Measurements from ENCODE around the gene RTN4RL1.

The RTN4RL1 gene

GRCh38 chr17:2065949-2066400, 40.8 kb upstream of the RTN4RL1 start:
- Histone ChIP-seq H3K36me3 (ENCODE audit: control insufficient read depth in 1 of 2, insufficient read depth in 2 of 2, low read length in 2 of 2) (peaks cover 5 to 46% of the 10 kb centered on the region in 2 donors), H3K27me3 (ENCODE audit: control insufficient read depth in 1 of 2, insufficient read depth in 2 of 2, low read length in 2 of 2) (no peaks in the 10 kb centered on the region), H3K27ac (ENCODE audit: low read depth, low read length) (peak overlapping the region; percentile 58), H3K9me3 (ENCODE audit: control insufficient read depth in 1 of 2, low read length in 2 of 2) (no peaks in the 10 kb centered on the region), H3K9ac (ENCODE audit: low read depth in 1 of 2, low read length in 2 of 2) (no peak overlapping the region), H3K4me1 (ENCODE audit: control insufficient read depth in 1 of 2, insufficient read depth in 2 of 2, low read length in 2 of 2) (peaks cover 56 to 75% of the 10 kb centered on the region in 2 donors), H3K4me3 (ENCODE audit: low read depth in 1 of 2, low read length in 2 of 2) (no peak overlapping the region)

DNA sequence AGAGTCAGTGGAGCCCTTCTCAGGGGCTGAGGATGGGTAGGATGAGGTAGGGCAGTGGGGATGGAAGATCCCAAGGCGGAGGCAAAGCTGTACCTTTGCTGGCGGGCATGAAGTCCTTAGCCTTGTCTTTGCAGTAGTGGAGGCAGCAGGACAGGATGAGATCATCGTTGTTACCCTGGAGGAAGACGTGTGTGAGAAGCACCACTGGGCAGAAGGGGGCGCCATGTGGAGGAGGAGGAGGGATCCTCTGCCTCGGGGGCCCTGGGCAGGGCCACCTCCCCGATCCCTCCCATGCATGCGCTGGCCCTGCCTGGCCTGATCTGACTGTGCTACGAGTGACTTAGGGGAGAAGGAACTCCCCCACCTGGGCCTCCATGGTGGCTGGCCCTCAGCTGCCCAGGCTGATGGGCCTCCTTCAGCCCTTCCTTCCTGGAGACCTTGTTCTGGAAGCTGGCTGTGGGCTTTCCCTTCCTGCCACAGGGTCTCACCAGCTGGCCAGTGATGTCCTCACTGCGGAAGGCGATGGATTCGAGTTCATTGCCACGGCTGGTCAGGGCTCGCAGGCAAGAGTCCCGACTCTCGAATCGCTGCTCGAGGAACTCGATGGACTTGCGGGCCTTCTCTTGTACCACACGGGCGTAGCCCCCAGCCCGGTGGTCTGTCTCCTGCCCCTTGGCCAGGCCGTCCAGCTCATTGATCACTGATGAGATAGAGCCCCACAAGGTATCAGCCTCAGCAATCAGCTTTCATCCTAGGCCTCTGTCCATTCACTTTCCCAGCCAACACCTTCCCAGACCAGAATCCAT, 40.0 kb upstream of the RTN4RL1 start:
- Histone ChIP-seq H3K4me1 (ENCODE audit: control insufficient read depth in 1 of 2, insufficient read depth in 2 of 2, low read length in 2 of 2) (peaks cover 52 to 75% of the 10 kb centered on the region in 2 donors), H3K36me3 (ENCODE audit: control insufficient read depth in 1 of 2, insufficient read depth in 2 of 2, low read length in 2 of 2) (peaks cover 5 to 53% of the 10 kb centered on the region in 2 donors), H3K27me3 (ENCODE audit: control insufficient read depth in 1 of 2, insufficient read depth in 2 of 2, low read length in 2 of 2) (no peaks in the 10 kb centered on the region), H3K27ac (ENCODE audit: low read depth, low read length) (peak overlapping the region; percentile 58), H3K9ac (ENCODE audit: low read depth in 1 of 2, low read length in 2 of 2) (peak overlapping the region; percentile 16 to 51), H3K4me3 (ENCODE audit: low read depth in 1 of 2, low read length in 2 of 2) (no peak overlapping the region), H3K9me3 (ENCODE audit: control insufficient read depth in 1 of 2, low read length in 2 of 2) (no peaks in the 10 kb centered on the region)

DNA sequence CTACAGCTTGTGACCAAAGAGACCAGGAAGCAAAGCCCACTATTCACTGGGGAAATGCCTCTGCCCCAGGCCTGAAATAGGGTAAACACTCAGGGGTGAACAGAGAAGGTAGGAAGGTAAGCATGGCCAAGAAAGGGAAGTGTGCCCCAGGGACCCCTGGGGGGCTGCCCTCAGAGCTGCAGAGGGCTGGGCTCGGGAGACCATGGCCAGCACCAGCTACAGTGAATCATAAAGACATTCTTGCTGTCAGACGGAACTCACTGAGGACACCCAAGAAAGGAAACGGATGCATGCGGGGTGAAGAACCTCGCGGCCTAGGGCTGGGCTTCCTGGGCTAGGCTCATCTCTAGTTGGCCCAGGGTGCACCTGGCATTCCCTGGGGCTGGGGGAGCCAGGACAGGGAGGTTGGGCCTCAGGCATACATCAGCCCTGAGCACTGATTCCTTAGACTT, 39.4 kb upstream of the RTN4RL1 start:
- Histone ChIP-seq H3K27ac (ENCODE audit: low read depth, low read length) (peak overlapping the region; percentile 52), H3K4me1 (ENCODE audit: control insufficient read depth in 1 of 2, insufficient read depth in 2 of 2, low read length in 2 of 2) (peaks cover 49 to 75% of the 10 kb centered on the region in 2 donors), H3K9me3 (ENCODE audit: control insufficient read depth in 1 of 2, low read length in 2 of 2) (no peaks in the 10 kb centered on the region), H3K27me3 (ENCODE audit: control insufficient read depth in 1 of 2, insufficient read depth in 2 of 2, low read length in 2 of 2) (peaks cover 0 to 2% of the 10 kb centered on the region in 2 donors), H3K9ac (ENCODE audit: low read depth in 1 of 2, low read length in 2 of 2) (peak overlapping the region; percentile 16 to 51), H3K4me3 (ENCODE audit: low read depth in 1 of 2, low read length in 2 of 2) (no peak overlapping the region), H3K36me3 (ENCODE audit: control insufficient read depth in 1 of 2, insufficient read depth in 2 of 2, low read length in 2 of 2) (peaks cover 5 to 53% of the 10 kb centered on the region in 2 donors)

GRCh38 chr17:2064147-2064489, 39.0 kb upstream of the RTN4RL1 start:
- H3K27ac ChIP-seq (ENCODE audit: low read depth, low read length), result peak overlapping the region; percentile 54

DNA sequence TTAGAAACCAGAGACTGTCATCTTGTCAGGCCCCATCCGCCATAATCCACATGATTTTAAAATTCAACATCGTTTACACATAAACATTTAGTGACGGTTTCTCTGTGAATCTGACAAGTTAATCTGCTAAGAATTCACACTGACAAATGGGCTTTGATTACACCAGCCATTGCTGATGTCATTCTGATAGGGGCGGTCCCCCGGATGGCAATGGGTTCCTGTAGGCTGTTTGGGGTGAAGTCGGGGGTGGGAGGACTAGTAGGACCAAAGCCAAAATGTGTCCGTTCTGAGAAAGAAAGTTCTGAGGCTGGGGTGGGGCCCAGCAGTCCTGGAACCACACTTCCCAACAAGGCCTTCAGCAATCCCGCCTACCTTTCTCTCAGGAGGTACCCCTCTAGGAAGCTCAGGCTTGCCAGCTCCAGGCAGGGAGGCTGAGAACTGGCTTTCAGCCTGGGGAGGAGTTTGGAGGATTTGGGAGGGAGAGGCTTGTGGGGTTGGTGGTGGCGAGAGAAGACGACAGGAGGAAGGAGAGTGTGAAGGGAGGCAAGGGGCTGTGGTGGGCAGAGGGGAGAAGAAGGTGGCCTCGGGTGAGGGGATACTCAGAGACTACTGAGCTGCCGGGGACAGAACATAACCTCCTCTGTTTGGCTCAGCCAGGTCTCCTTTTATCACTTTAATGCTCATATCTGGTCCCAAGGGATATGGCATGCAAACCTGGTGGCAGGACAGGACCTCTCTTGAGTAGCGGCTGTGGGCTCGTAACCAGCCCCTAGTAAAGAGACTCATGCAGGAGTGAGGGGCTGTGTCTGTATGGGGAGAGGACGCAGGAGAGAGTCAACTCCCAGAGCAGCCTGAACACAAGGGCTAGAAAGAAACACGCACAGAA, 38.4 kb upstream of the RTN4RL1 start:
- Histone ChIP-seq H3K4me1 (ENCODE audit: control insufficient read depth in 1 of 2, insufficient read depth in 2 of 2, low read length in 2 of 2) (peaks cover 42 to 70% of the 10 kb centered on the region in 2 donors), H3K27me3 (ENCODE audit: control insufficient read depth in 1 of 2, insufficient read depth in 2 of 2, low read length in 2 of 2) (peaks cover 0 to 2% of the 10 kb centered on the region in 2 donors), H3K9me3 (ENCODE audit: control insufficient read depth in 1 of 2, low read length in 2 of 2) (no peaks in the 10 kb centered on the region), H3K27ac (ENCODE audit: low read depth, low read length) (peak overlapping the region; percentile 54), H3K9ac (ENCODE audit: low read depth in 1 of 2, low read length in 2 of 2) (peak overlapping the region in 1 of 2 donors; percentile 15), H3K4me3 (ENCODE audit: low read depth in 1 of 2, low read length in 2 of 2) (no peak overlapping the region), H3K36me3 (ENCODE audit: control insufficient read depth in 1 of 2, insufficient read depth in 2 of 2, low read length in 2 of 2) (peaks cover 5 to 48% of the 10 kb centered on the region in 2 donors)

More at GRCh38 chr17:2064147-2064489, 39.0 kb upstream of the RTN4RL1 start:
- peaks cover 0 to 2% of the 10 kb centered on the region in 2 donors for H3K27me3 ChIP-seq (ENCODE audit: control insufficient read depth in 1 of 2, insufficient read depth in 2 of 2, low read length in 2 of 2)
- H3K4me1 ChIP-seq (ENCODE audit: control insufficient read depth in 1 of 2, insufficient read depth in 2 of 2, low read length in 2 of 2), result peaks cover 48 to 75% of the 10 kb centered on the region in 2 donors
- H3K36me3 ChIP-seq (ENCODE audit: control insufficient read depth in 1 of 2, insufficient read depth in 2 of 2, low read length in 2 of 2), result peaks cover 5 to 53% of the 10 kb centered on the region in 2 donors
- H3K4me3 ChIP-seq (ENCODE audit: low read depth in 1 of 2, low read length in 2 of 2), result no peak overlapping the region
- peak overlapping the region in 1 of 2 donors; percentile 16 for H3K9ac ChIP-seq (ENCODE audit: low read depth in 1 of 2, low read length in 2 of 2)
- no peaks in the 10 kb centered on the region for H3K9me3 ChIP-seq (ENCODE audit: control insufficient read depth in 1 of 2, low read length in 2 of 2)

- Histone ChIP-seq H3K36me3 (ENCODE audit: control insufficient read depth in 1 of 2, insufficient read depth in 2 of 2, low read length in 2 of 2) (peaks cover 5 to 45% of the 10 kb centered on the region in 2 donors), H3K4me1 (ENCODE audit: control insufficient read depth in 1 of 2, insufficient read depth in 2 of 2, low read length in 2 of 2) (peaks cover 40 to 67% of the 10 kb centered on the region in 2 donors), H3K27me3 (ENCODE audit: control insufficient read depth in 1 of 2, insufficient read depth in 2 of 2, low read length in 2 of 2) (peaks cover 6 to 8% of the 10 kb centered on the region in 2 donors), H3K9me3 (ENCODE audit: control insufficient read depth in 1 of 2, low read length in 2 of 2) (no peaks in the 10 kb centered on the region), H3K27ac (ENCODE audit: low read depth, low read length) (peak overlapping the region; percentile 82), H3K4me3 (ENCODE audit: low read depth in 1 of 2, low read length in 2 of 2) (no peak overlapping the region), H3K9ac (ENCODE audit: low read depth in 1 of 2, low read length in 2 of 2) (peak overlapping the region; percentile 28 to 47)
Measured at GRCh38 chr17:2062571-2063183, 37.5 kb upstream of the RTN4RL1 start.

DNA sequence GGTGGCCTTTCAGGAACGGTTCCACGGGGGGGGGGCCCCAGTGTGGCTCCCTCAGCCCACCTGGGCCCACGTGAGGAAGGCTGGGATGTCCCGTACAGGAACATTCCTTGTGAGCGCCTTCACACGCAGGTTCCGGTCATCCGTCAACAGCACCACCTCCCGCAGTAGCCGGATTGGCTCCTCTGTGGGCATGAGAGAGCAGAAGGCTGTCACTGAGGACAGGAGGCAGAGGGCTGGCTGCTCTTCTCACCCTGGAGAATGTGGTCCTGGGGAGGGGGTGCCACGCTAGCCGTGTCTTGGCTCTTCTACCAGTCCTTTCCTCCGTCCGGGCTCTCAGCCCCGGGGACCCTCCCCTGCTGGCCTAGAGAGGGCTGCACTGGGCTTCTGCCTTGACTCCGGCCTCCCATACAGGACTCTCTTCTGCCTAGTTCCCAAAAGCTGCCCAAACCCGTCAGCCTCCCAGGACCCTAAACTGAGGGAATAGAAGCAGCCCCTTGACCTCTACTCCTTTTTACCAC, 36.4 kb upstream of the RTN4RL1 start:
- Histone ChIP-seq H3K36me3 (ENCODE audit: control insufficient read depth in 1 of 2, insufficient read depth in 2 of 2, low read length in 2 of 2) (peaks cover 5 to 34% of the 10 kb centered on the region in 2 donors), H3K9ac (ENCODE audit: low read depth in 1 of 2, low read length in 2 of 2) (peak overlapping the region in 1 of 2 donors; percentile 17), H3K9me3 (ENCODE audit: control insufficient read depth in 1 of 2, low read length in 2 of 2) (no peaks in the 10 kb centered on the region), H3K27me3 (ENCODE audit: control insufficient read depth in 1 of 2, insufficient read depth in 2 of 2, low read length in 2 of 2) (peaks cover 7 to 10% of the 10 kb centered on the region in 2 donors), H3K27ac (ENCODE audit: low read depth, low read length) (peak overlapping the region; percentile 75), H3K4me3 (ENCODE audit: low read depth in 1 of 2, low read length in 2 of 2) (no peak overlapping the region), H3K4me1 (ENCODE audit: control insufficient read depth in 1 of 2, insufficient read depth in 2 of 2, low read length in 2 of 2) (peaks cover 29 to 59% of the 10 kb centered on the region in 2 donors)

DNA sequence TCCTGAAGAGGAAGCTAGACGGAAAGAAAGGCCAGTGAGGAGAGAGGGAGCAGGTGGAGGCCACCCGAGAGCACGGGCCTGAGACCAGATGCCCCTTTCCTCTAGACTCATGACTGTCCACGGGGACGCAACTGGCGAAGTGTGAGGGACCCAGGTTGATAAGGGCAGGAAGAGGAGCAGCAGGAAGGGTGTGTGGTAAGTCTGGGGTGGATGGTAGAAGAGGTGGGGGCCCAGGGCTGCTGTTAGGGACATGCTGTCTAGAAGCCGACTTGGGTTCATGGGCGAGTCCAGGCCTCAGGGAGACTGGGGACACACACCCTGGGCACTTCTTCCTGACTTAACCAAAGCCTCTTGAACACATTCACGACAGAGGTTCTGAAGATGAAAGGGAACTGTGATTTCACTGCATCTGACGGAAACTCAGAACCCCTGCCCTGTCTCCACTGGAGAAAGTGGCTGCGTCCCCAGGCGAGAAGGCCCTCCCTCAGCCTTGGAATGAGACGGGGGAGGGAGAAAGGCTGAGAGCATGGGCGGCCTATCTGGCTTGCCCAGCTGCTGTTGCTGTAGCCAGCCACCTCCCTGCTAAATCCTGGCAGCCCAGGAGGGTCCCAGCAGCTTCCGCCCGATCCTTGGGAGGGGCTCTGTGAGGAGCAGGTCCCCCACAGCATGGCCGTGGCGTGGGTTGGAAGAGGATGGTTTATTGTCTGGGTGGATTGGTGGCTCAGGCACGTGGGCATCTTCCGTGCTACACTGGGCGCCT, 35.7 kb upstream of the RTN4RL1 start:
- H3K4me3 ChIP-seq (ENCODE audit: low read depth in 1 of 2, low read length in 2 of 2), result peak overlapping the region in 1 of 2 donors; percentile 36
- H3K36me3 ChIP-seq (ENCODE audit: control insufficient read depth in 1 of 2, insufficient read depth in 2 of 2, low read length in 2 of 2), result peaks cover under 1 to 28% of the 10 kb centered on the region in 2 donors
- peaks cover 7 to 14% of the 10 kb centered on the region in 2 donors for H3K27me3 ChIP-seq (ENCODE audit: control insufficient read depth in 1 of 2, insufficient read depth in 2 of 2, low read length in 2 of 2)
- H3K27ac ChIP-seq (ENCODE audit: low read depth, low read length), result peak overlapping the region; percentile 75
- no peaks in the 10 kb centered on the region for H3K9me3 ChIP-seq (ENCODE audit: control insufficient read depth in 1 of 2, low read length in 2 of 2)
- H3K9ac ChIP-seq (ENCODE audit: low read depth in 1 of 2, low read length in 2 of 2), result peak overlapping the region in 1 of 2 donors; percentile 23
- H3K4me1 ChIP-seq (ENCODE audit: control insufficient read depth in 1 of 2, insufficient read depth in 2 of 2, low read length in 2 of 2), result peaks cover 24 to 54% of the 10 kb centered on the region in 2 donors

GRCh38 chr17:2060385-2060658, 35.2 kb upstream of the RTN4RL1 start:
- H3K9ac ChIP-seq (ENCODE audit: low read depth in 1 of 2, low read length in 2 of 2), result peak overlapping the region; percentile 23 to 54
- peaks cover 0 to 24% of the 10 kb centered on the region in 2 donors for H3K36me3 ChIP-seq (ENCODE audit: control insufficient read depth in 1 of 2, insufficient read depth in 2 of 2, low read length in 2 of 2)
- peak overlapping the region in 1 of 2 donors; percentile 36 for H3K4me3 ChIP-seq (ENCODE audit: low read depth in 1 of 2, low read length in 2 of 2)
- H3K9me3 ChIP-seq (ENCODE audit: control insufficient read depth in 1 of 2, low read length in 2 of 2), result no peaks in the 10 kb centered on the region
- H3K4me1 ChIP-seq (ENCODE audit: control insufficient read depth in 1 of 2, insufficient read depth in 2 of 2, low read length in 2 of 2), result peaks cover 23 to 50% of the 10 kb centered on the region in 2 donors
- peak overlapping the region; percentile 75 for H3K27ac ChIP-seq (ENCODE audit: low read depth, low read length)
- H3K27me3 ChIP-seq (ENCODE audit: control insufficient read depth in 1 of 2, insufficient read depth in 2 of 2, low read length in 2 of 2), result peaks cover 7 to 14% of the 10 kb centered on the region in 2 donors
